Tibial nerve (tissue), 4 donors: ENCODE results near the gene CD93.

Experiments
- EP300 ChIP-seq, 2 donors: sonication (generic); formaldehyde crosslinking; IDR thresholded peaks; one replicate each; pipeline ENCODE4 v1.6.1; 2017; ENCODE audit warnings: antibody characterized with exemption in 2 of 2, mild to moderate bottlenecking in 1 of 2
- POLR2A ChIP-seq, 2 donors: fragments of 450-650 bp; IDR thresholded peaks; one replicate each; pipeline ENCODE4 v1.6.1; 2017; ENCODE audit warnings: antibody characterized with exemption in 2 of 2, mild to moderate bottlenecking in 2 of 2, moderate library complexity in 2 of 2
- TF ChIP-seq, protein P1 (sequence below), 5 experiments: fragments of 200-600 bp in 3 of 5; fragments of 450-650 bp in 2 of 5; sonication (generic) in 3 of 5; IDR thresholded peaks; one replicate each; pipeline ENCODE4 v1.5.1; 2016 to 2019; ENCODE audit warnings: antibody characterized with exemption in 5 of 5, mild to moderate bottlenecking in 3 of 5, moderate library complexity in 2 of 5

DNA sequence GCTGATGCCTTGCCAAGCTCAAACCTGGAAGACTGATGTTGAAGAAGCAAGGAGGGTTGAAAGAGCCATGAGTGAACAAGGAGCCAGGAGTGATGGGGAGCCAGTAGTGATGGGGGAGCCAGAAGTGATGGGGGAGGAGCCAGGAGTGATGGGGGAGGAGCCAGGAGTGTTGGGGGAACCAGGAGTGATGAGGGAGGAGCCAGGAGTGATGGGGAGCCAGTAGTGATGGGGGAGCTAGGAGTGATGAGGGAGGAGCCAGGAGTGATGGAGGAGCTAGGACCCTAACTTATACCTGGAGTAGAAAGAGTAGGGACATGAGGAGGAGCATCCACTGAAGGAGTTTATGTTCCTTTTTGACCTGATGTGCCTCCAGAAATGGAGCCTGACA, 14.6 kb upstream of the CD93 start:
- TF ChIP-seq, protein P1, sequence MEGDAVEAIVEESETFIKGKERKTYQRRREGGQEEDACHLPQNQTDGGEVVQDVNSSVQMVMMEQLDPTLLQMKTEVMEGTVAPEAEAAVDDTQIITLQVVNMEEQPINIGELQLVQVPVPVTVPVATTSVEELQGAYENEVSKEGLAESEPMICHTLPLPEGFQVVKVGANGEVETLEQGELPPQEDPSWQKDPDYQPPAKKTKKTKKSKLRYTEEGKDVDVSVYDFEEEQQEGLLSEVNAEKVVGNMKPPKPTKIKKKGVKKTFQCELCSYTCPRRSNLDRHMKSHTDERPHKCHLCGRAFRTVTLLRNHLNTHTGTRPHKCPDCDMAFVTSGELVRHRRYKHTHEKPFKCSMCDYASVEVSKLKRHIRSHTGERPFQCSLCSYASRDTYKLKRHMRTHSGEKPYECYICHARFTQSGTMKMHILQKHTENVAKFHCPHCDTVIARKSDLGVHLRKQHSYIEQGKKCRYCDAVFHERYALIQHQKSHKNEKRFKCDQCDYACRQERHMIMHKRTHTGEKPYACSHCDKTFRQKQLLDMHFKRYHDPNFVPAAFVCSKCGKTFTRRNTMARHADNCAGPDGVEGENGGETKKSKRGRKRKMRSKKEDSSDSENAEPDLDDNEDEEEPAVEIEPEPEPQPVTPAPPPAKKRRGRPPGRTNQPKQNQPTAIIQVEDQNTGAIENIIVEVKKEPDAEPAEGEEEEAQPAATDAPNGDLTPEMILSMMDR (IDR thresholded peaks at IDR 0.05): no peak
- TF ChIP-seq EP300 (IDR thresholded peaks at IDR 0.05) (no peak), POLR2A (IDR thresholded peaks at IDR 0.05) (no peak)
